ENCODE measurements around the gene FBRSL1.

FBRSL1 gene

DNA sequence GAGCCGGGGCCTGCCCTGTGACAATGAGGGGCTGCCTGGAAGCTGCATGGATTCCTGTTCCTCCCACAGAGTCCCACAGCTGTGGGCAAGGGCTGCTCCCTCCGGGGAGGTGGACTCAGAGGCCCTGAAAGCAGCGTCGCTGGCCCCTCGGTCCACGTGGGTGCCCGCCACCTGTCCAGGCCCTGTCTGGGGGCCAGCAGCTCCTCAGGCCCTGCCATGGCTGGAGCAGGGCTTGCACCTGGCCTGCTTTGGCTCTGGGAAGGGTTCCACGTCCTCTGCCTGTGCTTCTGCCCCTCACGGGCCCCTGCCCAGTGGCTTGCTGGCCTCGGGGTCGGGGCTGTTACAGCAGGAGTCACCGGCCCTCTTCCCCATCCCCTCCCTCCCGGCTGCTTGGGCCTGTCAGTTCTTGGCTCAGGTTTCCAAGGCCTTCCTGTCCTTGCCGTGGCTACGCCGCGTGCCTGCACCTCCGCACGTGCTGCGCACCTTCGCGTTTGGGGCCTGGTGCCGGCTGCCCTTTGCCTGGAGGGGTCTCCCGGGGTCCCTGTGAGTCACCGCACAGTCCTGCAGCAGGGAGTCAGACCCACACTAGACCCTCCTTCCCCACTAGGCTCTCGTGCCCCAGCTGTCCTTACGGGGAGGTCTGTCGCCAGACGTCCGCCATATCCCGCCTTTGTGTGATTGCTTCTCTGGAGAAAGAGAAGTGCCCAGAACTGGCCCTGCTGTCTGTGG, 5.8 kb downstream of the FBRSL1 start:
- Histone ChIP-seq H3K4me1 (ENCODE audit: control insufficient read depth in 1 of 2, insufficient read depth in 2 of 2, low read length in 2 of 2) (peaks cover 15 to 89% of the 10 kb centered on the region in 2 donors), H3K36me3 (ENCODE audit: control insufficient read depth in 1 of 2, insufficient read depth in 2 of 2, low read length in 2 of 2) (no peaks in the 10 kb centered on the region), H3K27ac (ENCODE audit: low read length) (no peak overlapping the region), H3K27me3 (ENCODE audit: low read depth, low read length) (no peaks in the 10 kb centered on the region), H3K4me3 (ENCODE audit: low read depth in 1 of 2, low read length in 2 of 2) (no peak overlapping the region), H3K9me3 (ENCODE audit: control insufficient read depth in 1 of 2, low read length in 2 of 2) (no peaks in the 10 kb centered on the region)

GRCh38 chr12:132496358-132496669, 6.4 kb downstream of the FBRSL1 start:
- H3K4me1 ChIP-seq (ENCODE audit: control insufficient read depth in 1 of 2, insufficient read depth in 2 of 2, low read length in 2 of 2) = peaks cover 12 to 91% of the 10 kb centered on the region in 2 donors
- no peaks in the 10 kb centered on the region for H3K9me3 ChIP-seq (ENCODE audit: control insufficient read depth in 1 of 2, low read length in 2 of 2)
- no peak overlapping the region for H3K27ac ChIP-seq (ENCODE audit: low read length)
- H3K4me3 ChIP-seq (ENCODE audit: low read depth in 1 of 2, low read length in 2 of 2) = no peak overlapping the region
- no peaks in the 10 kb centered on the region for H3K36me3 ChIP-seq (ENCODE audit: control insufficient read depth in 1 of 2, insufficient read depth in 2 of 2, low read length in 2 of 2)
- no peaks in the 10 kb centered on the region for H3K27me3 ChIP-seq (ENCODE audit: low read depth, low read length)

DNA sequence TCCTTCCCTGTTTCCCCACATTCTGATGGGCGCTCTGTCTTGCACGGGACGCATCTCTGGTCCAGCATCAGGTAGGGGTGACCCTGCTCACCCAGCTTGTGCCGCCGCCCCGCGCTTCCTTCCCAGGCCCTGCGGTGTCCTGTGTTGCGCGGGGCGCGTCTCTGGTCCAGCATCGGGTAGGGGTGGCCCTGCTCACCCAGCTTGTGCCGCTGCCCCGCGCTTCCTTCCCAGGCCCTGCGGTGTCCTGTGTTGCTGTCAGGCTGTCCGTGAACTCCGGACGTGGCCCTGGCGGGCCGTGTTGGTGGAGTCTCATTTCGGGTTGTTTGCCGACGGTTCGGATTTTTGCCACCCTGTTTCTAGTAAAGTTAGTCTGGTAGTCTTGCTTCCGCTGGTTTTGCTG, 6.8 kb downstream of the FBRSL1 start:
- Histone ChIP-seq H3K4me1 (ENCODE audit: control insufficient read depth in 1 of 2, insufficient read depth in 2 of 2, low read length in 2 of 2) (peaks cover 8 to 91% of the 10 kb centered on the region in 2 donors), H3K27ac (ENCODE audit: low read length) (no peak overlapping the region), H3K36me3 (ENCODE audit: control insufficient read depth in 1 of 2, insufficient read depth in 2 of 2, low read length in 2 of 2) (no peaks in the 10 kb centered on the region), H3K4me3 (ENCODE audit: low read depth in 1 of 2, low read length in 2 of 2) (no peak overlapping the region), H3K9me3 (ENCODE audit: control insufficient read depth in 1 of 2, low read length in 2 of 2) (no peaks in the 10 kb centered on the region), H3K27me3 (ENCODE audit: low read depth, low read length) (no peaks in the 10 kb centered on the region)

- Histone ChIP-seq H3K27ac (ENCODE audit: low read length) (no peak overlapping the region), H3K27me3 (ENCODE audit: low read depth, low read length) (no peaks in the 10 kb centered on the region), H3K4me3 (ENCODE audit: low read depth in 1 of 2, low read length in 2 of 2) (no peak overlapping the region), H3K36me3 (ENCODE audit: control insufficient read depth in 1 of 2, insufficient read depth in 2 of 2, low read length in 2 of 2) (no peaks in the 10 kb centered on the region), H3K4me1 (ENCODE audit: control insufficient read depth in 1 of 2, insufficient read depth in 2 of 2, low read length in 2 of 2) (peaks cover 7 to 89% of the 10 kb centered on the region in 2 donors), H3K9me3 (ENCODE audit: control insufficient read depth in 1 of 2, low read length in 2 of 2) (no peaks in the 10 kb centered on the region)
These were observed 7.8 kb downstream of the FBRSL1 start for GRCh38 chr12:132497514-132498405.

- peaks cover 2 to 85% of the 10 kb centered on the region in 2 donors for H3K4me1 ChIP-seq (ENCODE audit: control insufficient read depth in 1 of 2, insufficient read depth in 2 of 2, low read length in 2 of 2)
- H3K27ac ChIP-seq (ENCODE audit: low read length) = no peak overlapping the region
- H3K36me3 ChIP-seq (ENCODE audit: control insufficient read depth in 1 of 2, insufficient read depth in 2 of 2, low read length in 2 of 2) = no peaks in the 10 kb centered on the region
- no peaks in the 10 kb centered on the region for H3K9me3 ChIP-seq (ENCODE audit: control insufficient read depth in 1 of 2, low read length in 2 of 2)
- no peaks in the 10 kb centered on the region for H3K27me3 ChIP-seq (ENCODE audit: low read depth, low read length)
- no peak overlapping the region for H3K4me3 ChIP-seq (ENCODE audit: low read depth in 1 of 2, low read length in 2 of 2)
These were observed 9.0 kb downstream of the FBRSL1 start for GRCh38 chr12:132498931-132499330.

DNA sequence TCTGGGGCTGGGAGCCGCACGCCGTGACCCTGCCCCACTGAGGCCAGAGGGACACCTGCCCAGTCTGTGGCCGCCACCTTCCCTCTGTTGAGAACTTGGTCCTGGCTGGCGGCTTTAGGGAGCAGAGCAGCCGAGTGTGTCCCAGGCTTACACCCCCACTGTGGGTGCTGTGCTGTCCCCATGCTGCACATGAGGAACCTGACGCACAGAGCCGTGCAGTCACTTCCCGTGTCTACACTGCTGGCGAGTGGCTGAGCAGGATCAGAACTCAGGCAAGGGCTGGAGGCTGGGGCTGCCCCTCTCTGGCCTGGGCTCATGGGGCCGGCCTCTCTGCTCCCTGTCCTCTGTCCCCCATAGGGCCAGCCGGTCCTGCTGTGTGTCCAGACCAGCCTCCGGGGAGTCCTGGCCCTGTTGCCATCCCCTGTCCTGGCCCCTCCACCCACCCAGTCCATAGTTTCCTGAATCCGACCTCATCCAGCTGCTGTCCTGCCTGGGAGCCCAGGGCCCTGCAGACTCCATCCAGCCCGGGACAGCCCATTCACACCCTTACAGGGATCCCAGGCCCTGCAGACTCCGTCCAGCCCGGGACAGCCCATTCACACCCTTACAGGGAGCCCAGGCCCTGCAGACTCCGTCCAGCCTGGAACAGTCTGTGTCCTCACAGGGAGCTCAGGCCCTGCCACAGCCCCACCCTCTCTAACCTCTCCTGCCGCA, 10.3 kb downstream of the FBRSL1 start:
- H3K27ac ChIP-seq (ENCODE audit: low read length) = no peak overlapping the region

GRCh38 chr12:132500856-132501180, 10.9 kb downstream of the FBRSL1 start:
- Histone ChIP-seq H3K9me3 (ENCODE audit: control insufficient read depth in 1 of 2, low read length in 2 of 2) (no peaks in the 10 kb centered on the region), H3K4me3 (ENCODE audit: low read depth in 1 of 2, low read length in 2 of 2) (no peak overlapping the region), H3K36me3 (ENCODE audit: control insufficient read depth in 1 of 2, insufficient read depth in 2 of 2, low read length in 2 of 2) (no peaks in the 10 kb centered on the region), H3K4me1 (ENCODE audit: control insufficient read depth in 1 of 2, insufficient read depth in 2 of 2, low read length in 2 of 2) (peaks cover 0 to 85% of the 10 kb centered on the region in 2 donors), H3K27ac (ENCODE audit: low read length) (no peak overlapping the region), H3K27me3 (ENCODE audit: low read depth, low read length) (no peaks in the 10 kb centered on the region)

More for the DNA sequence above, 10.3 kb downstream of the FBRSL1 start:
- H3K27me3 ChIP-seq (ENCODE audit: low read depth, low read length) = no peaks in the 10 kb centered on the region
- peaks cover 0 to 85% of the 10 kb centered on the region in 2 donors for H3K4me1 ChIP-seq (ENCODE audit: control insufficient read depth in 1 of 2, insufficient read depth in 2 of 2, low read length in 2 of 2)
- no peaks in the 10 kb centered on the region for H3K36me3 ChIP-seq (ENCODE audit: control insufficient read depth in 1 of 2, insufficient read depth in 2 of 2, low read length in 2 of 2)
- H3K4me3 ChIP-seq (ENCODE audit: low read depth in 1 of 2, low read length in 2 of 2) = no peak overlapping the region
- no peaks in the 10 kb centered on the region for H3K9me3 ChIP-seq (ENCODE audit: control insufficient read depth in 1 of 2, low read length in 2 of 2)

- Histone ChIP-seq H3K36me3 (ENCODE audit: control insufficient read depth in 1 of 2, insufficient read depth in 2 of 2, low read length in 2 of 2) (no peaks in the 10 kb centered on the region), H3K27ac (ENCODE audit: low read length) (no peak overlapping the region), H3K9me3 (ENCODE audit: control insufficient read depth in 1 of 2, low read length in 2 of 2) (no peaks in the 10 kb centered on the region), H3K4me3 (ENCODE audit: low read depth in 1 of 2, low read length in 2 of 2) (no peak overlapping the region), H3K4me1 (ENCODE audit: control insufficient read depth in 1 of 2, insufficient read depth in 2 of 2, low read length in 2 of 2) (peaks cover 1 to 85% of the 10 kb centered on the region in 2 donors), H3K27me3 (ENCODE audit: low read depth, low read length) (no peaks in the 10 kb centered on the region)
These were observed 11.4 kb downstream of the FBRSL1 start for GRCh38 chr12:132501204-132501940.

GRCh38 chr12:132502149-132502881, 12.4 kb downstream of the FBRSL1 start:
- Histone ChIP-seq H3K4me3 (ENCODE audit: low read depth in 1 of 2, low read length in 2 of 2) (no peak overlapping the region), H3K9me3 (ENCODE audit: control insufficient read depth in 1 of 2, low read length in 2 of 2) (no peaks in the 10 kb centered on the region), H3K36me3 (ENCODE audit: control insufficient read depth in 1 of 2, insufficient read depth in 2 of 2, low read length in 2 of 2) (no peaks in the 10 kb centered on the region), H3K4me1 (ENCODE audit: control insufficient read depth in 1 of 2, insufficient read depth in 2 of 2, low read length in 2 of 2) (peaks cover 4 to 89% of the 10 kb centered on the region in 2 donors), H3K27me3 (ENCODE audit: low read depth, low read length) (no peaks in the 10 kb centered on the region), H3K27ac (ENCODE audit: low read length) (no peak overlapping the region)

DNA sequence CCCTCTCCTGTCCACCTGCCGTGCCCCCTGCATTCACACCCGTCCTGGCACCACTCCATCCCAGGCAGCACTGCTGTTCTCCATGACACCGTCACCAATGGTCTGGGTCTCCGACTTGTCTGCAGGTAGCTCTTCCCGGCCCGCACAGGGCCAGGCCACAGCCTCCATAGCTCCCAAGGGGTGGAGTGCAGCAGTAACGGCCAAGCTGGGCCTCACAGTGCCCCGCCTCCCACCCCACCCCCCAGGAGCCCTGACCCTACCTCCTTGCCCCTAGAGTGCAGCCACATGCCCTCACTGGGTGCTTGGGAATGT, 12.9 kb downstream of the FBRSL1 start:
- H3K4me3 ChIP-seq (ENCODE audit: low read depth in 1 of 2, low read length in 2 of 2) = no peak overlapping the region
- peaks cover 4 to 88% of the 10 kb centered on the region in 2 donors for H3K4me1 ChIP-seq (ENCODE audit: control insufficient read depth in 1 of 2, insufficient read depth in 2 of 2, low read length in 2 of 2)
- no peaks in the 10 kb centered on the region for H3K9me3 ChIP-seq (ENCODE audit: control insufficient read depth in 1 of 2, low read length in 2 of 2)
- no peak overlapping the region for H3K27ac ChIP-seq (ENCODE audit: low read length)
- peaks cover 0 to under 1% of the 10 kb centered on the region in 2 donors for H3K36me3 ChIP-seq (ENCODE audit: control insufficient read depth in 1 of 2, insufficient read depth in 2 of 2, low read length in 2 of 2)
- H3K27me3 ChIP-seq (ENCODE audit: low read depth, low read length) = no peaks in the 10 kb centered on the region
